Measurements from ENCODE around the gene RFC2. TPM values are rescaled to one million over a fixed set of nuclear protein-coding genes. Genes with fewer than 3 reads are reported as not detected.
A peak's percentile ranks its signal among the peaks of the same experiment; 100 is the strongest.

The RFC2 gene
- total RNA-seq, 4 donors from 2014 or later: 11.4 to 16.8 (median 14.0) TPM

- DNase-seq: no peak
- intact Hi-C loops (cut with DNase I): no loop called here
- no peak overlapping the region for H3K27ac ChIP-seq
- peaks cover 54% of the 10 kb centered on the region in 2 donors for H3K36me3 ChIP-seq
- H3K27me3 ChIP-seq: no peaks in the 10 kb centered on the region
- H3K4me1 ChIP-seq: peaks cover 36 to 49% of the 10 kb centered on the region in 2 donors
- no peaks in the 10 kb centered on the region for H3K9me3 ChIP-seq
- H3K4me3 ChIP-seq (replicated peaks in 1 of 3): no peak overlapping the region
- no peak for TF ChIP-seq POLR2A (IDR thresholded peaks at IDR 0.05)
- no peak for TF ChIP-seq CTCF (IDR thresholded peaks at IDR 0.05)
- 70 to 77% methylated on average over 11 of the region's 11 CpGs for WGBS, 2 donors
These were observed 66.1 kb downstream of the RFC2 start for GRCh38 chr7:74187915-74188675.

GRCh38 chr7:74185636-74186035, 68.6 kb downstream of the RFC2 start:
- Histone ChIP-seq H3K4me1 (peaks cover 53 to 72% of the 10 kb centered on the region in 2 donors), H3K9me3 (no peaks in the 10 kb centered on the region), H3K27ac (peak overlapping the region in 1 of 3 donors; percentile 8), H3K27me3 (no peaks in the 10 kb centered on the region), H3K36me3 (peaks cover 29 to 31% of the 10 kb centered on the region in 2 donors), H3K4me3 (replicated peaks in 1 of 3) (no peak overlapping the region)
- intact Hi-C loops (cut with DNase I): no loop called here
- DNase-seq: no peak
- no peak for TF ChIP-seq POLR2A (IDR thresholded peaks at IDR 0.05)
- WGBS, 2 donors: 26 to 37% methylated on average over 5 of the region's 5 CpGs

- Histone ChIP-seq H3K4me3 (replicated peaks in 1 of 3) (no peak overlapping the region), H3K27me3 (no peaks in the 10 kb centered on the region), H3K36me3 (peaks cover 23 to 25% of the 10 kb centered on the region in 2 donors), H3K4me1 (peaks cover 59 to 77% of the 10 kb centered on the region in 2 donors), H3K9me3 (no peaks in the 10 kb centered on the region), H3K27ac (peak overlapping the region in 2 of 3 donors; percentile 8 to 20)
- TF ChIP-seq POLR2A (IDR thresholded peaks at IDR 0.05) (no peak), CTCF (IDR thresholded peaks at IDR 0.05) (no peak)
- DNase-seq: no peak
- 90 to 92% methylated on average over 6 of the region's 6 CpGs for WGBS, 2 donors
- intact Hi-C loops (cut with DNase I): no loop called here
These were observed 69.2 kb downstream of the RFC2 start for GRCh38 chr7:74185016-74185415.

GRCh38 chr7:74183653-74184450, 70.3 kb downstream of the RFC2 start:
- TF ChIP-seq POLR2A (IDR thresholded peaks at IDR 0.05): no peak
- peak in 1 of 6 experiments; percentile 16 for TF ChIP-seq CTCF (IDR thresholded peaks at IDR 0.05)
- WGBS, 2 donors: 68 to 73% methylated on average over 7 of the region's 7 CpGs
- peak overlapping the region in 2 of 3 donors; percentile 1 to 32 for H3K27ac ChIP-seq

GRCh38 chr7:74183142-74183541, 71.1 kb downstream of the RFC2 start:
- peaks cover 75 to 92% of the 10 kb centered on the region in 2 donors for H3K4me1 ChIP-seq
- peak; percentile 64 to 73 for DNase-seq
- intact Hi-C loops (cut with DNase I): loop anchor here (5.0 kb wide), 1 partner anchor 116 kb away; no protein-coding TSS in a partner anchor

More at GRCh38 chr7:74183653-74184450, 70.3 kb downstream of the RFC2 start:
- H3K4me1 ChIP-seq: peaks cover 68 to 88% of the 10 kb centered on the region in 2 donors
- intact Hi-C loops (cut with DNase I): loop anchor here (5.0 kb wide), 1 partner anchor 117 kb away; no protein-coding TSS in a partner anchor
- H3K4me3 ChIP-seq (replicated peaks in 1 of 3): no peak overlapping the region
- no peaks in the 10 kb centered on the region for H3K9me3 ChIP-seq
- peaks cover 11 to 16% of the 10 kb centered on the region in 2 donors for H3K36me3 ChIP-seq
- H3K27me3 ChIP-seq: no peaks in the 10 kb centered on the region
- DNase-seq: no peak

More at GRCh38 chr7:74183142-74183541, 71.1 kb downstream of the RFC2 start:
- no peak overlapping the region for H3K4me3 ChIP-seq (replicated peaks in 1 of 3)
- H3K27ac ChIP-seq: peak overlapping the region; percentile 17 to 56 (median 32)
- H3K27me3 ChIP-seq: no peaks in the 10 kb centered on the region
- no peak for TF ChIP-seq CTCF (IDR thresholded peaks at IDR 0.05)
- no peak for TF ChIP-seq POLR2A (IDR thresholded peaks at IDR 0.05)
- no peaks in the 10 kb centered on the region for H3K9me3 ChIP-seq
- 35 to 37% methylated on average over 3 of the region's 3 CpGs for WGBS, 2 donors
- H3K36me3 ChIP-seq: peaks cover 4 to 9% of the 10 kb centered on the region in 2 donors
